Astrocyte of the cerebellum (primary cell): ENCODE data around the gene LCMT2.

Experiments used
- DNase-seq: peaks from one replicate; pipeline ENCODE4 v3.0.0-alpha.2; 2011; ENCODE audit warnings: low read depth
- H3K4me3 ChIP-seq: 2 replicates; pipeline ENCODE4 v1.5.1; 2011; ENCODE audit warnings: mild to moderate bottlenecking, low read depth, low read length, moderate library complexity
- CTCF ChIP-seq: IDR thresholded peaks from 2 replicates; pipeline ENCODE4 v1.5.1; 2012; ENCODE audit warnings: low read length, low read depth, moderate library complexity, mild to moderate bottlenecking; ENCODE audit errors: missing control alignments
- in situ Hi-C: cut with HindIII; loops from 2 replicates; pipeline ENCODE4 v1.10.0; 2017; ENCODE audit warnings: low sequenced_read_pairs

Gene LCMT2

GRCh38 chr15:43361313-43361903 lies 31.0 kb upstream of the LCMT2 start:
- H3K4me3 ChIP-seq: no peak overlapping the region
- no peak for TF ChIP-seq CTCF
- DNase-seq: no peak
- in situ Hi-C loops: no loop called here

DNA sequence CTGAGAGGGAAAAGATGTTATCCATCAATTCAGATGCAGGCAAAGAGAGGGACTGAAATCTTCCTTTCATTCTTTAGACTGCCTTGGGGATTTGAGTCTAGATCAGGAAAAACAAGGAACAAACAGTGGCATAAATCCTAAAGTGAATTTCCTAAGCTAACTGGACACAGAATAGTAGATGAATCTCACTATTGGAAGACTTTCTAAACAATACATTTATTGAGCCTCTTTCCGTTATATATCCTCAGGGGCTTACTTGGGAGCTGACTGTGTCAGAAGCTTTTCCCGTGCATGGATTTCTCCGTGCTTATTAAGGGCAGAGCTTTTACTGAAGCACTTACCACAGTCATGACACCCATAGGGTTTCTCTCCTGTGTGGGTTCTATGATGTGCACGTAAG lies 30.4 kb upstream of the LCMT2 start:
- in situ Hi-C loops: no loop called here
- H3K4me3 ChIP-seq: no peak overlapping the region
- TF ChIP-seq CTCF: no peak
- no peak for DNase-seq

DNA sequence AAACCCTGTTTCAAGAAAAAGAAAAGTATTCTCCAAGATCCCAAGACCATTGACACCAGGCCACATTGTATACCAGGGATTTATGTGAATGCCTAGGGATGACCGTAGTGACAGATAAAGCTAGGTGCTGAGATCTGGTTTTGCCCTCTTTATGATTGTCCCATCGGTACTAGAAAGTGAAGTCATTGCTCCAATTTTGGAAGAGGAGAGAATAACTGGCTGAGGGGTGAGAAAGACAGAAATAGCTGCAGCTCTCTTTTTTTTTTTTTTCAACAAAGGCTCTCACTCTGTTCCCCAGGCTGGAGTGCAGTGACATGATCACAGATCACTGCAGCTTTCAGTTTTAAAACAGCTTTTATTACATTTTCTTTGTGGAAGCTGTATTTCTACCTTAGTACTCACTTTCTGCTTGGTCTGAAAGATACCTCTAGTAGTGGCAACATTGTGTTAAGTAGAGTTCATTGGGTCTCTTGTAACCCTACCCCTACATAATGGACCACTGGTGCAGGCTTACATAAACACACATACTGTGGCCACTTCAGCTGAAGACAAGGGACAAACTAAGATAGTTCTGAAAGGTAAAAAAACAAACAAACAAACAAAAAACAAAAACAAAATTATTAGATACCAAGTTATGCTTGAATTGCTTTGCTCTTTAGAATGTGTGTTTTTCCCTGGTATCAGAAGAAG lies 22.5 kb upstream of the LCMT2 start:
- no peak overlapping the region for H3K4me3 ChIP-seq

GRCh38 chr15:43347114-43347513 lies 16.7 kb upstream of the LCMT2 start:
- DNase-seq: no peak
- TF ChIP-seq CTCF: no peak
- in situ Hi-C loops: no loop called here
- no peak overlapping the region for H3K4me3 ChIP-seq

More for the DNA sequence above, 22.5 kb upstream of the LCMT2 start:
- in situ Hi-C loops: no loop called here
- no peak for TF ChIP-seq CTCF
- no peak for DNase-seq

DNA sequence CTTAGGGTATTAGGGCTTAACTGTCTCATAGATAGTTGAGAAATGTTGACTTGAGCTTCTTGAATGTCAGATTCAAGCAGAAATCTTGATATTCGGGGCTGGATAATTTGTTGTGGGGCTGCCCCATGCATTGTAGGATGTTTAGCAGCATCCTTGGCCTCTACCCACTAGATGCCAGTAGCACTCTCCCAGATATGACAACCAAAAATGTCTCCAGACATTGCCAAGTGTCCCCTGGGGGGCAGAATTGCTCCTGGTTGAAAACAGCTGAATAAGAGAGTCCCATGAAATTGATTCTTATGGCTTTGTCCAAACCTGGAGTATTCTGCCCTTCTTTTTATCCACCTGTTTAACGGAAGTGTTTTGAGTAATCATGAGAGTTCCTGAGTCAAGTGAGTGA lies 15.9 kb upstream of the LCMT2 start:
- no peak for DNase-seq
- no peak for TF ChIP-seq CTCF
- no peak overlapping the region for H3K4me3 ChIP-seq
- in situ Hi-C loops: no loop called here

- peak overlapping the region; percentile 56 for H3K4me3 ChIP-seq
- in situ Hi-C loops: no loop called here
- DNase-seq: no peak
- no peak for TF ChIP-seq CTCF
These were observed 361 bp upstream of the LCMT2 start for GRCh38 chr15:43330780-43331087.
